Esophagus muscularis mucosa (tissue), 4 donors: ENCODE results near the gene SAFB.

Experiments used
- CTCF ChIP-seq, 3 experiments: fragments of 200-600 bp in 2 of 3; fragments of 450-650 bp in 1 of 3; sonication (generic) in 2 of 3; IDR thresholded peaks; one replicate each; pipeline ENCODE4 v1.5.1; 2017 to 2019; ENCODE audit warnings: antibody characterized with exemption in 3 of 3, mild to moderate bottlenecking in 2 of 3, moderate library complexity in 1 of 3
- EP300 ChIP-seq: sonication (generic); formaldehyde crosslinking; IDR thresholded peaks from one replicate; pipeline ENCODE4 v1.6.1; 2017; ENCODE audit warnings: antibody characterized with exemption
- POLR2A ChIP-seq: fragments of 450-650 bp; IDR thresholded peaks from one replicate; pipeline ENCODE4 v1.6.1; 2017; ENCODE audit warnings: antibody characterized with exemption, moderate library complexity, mild to moderate bottlenecking, low read depth
- POLR2AphosphoS5 ChIP-seq, 2 donors: sonication (generic); formaldehyde crosslinking; IDR thresholded peaks; one replicate each; pipeline ENCODE4 v1.6.1; 2017; ENCODE audit warnings: antibody characterized with exemption in 2 of 2

- TF ChIP-seq CTCF (IDR thresholded peaks at IDR 0.05): no peak
- no peak for TF ChIP-seq POLR2A
- TF ChIP-seq EP300: no peak
- no peak for TF ChIP-seq POLR2AphosphoS5 (IDR thresholded peaks at IDR 0.05)
Observed at GRCh38 chr19:5641171-5641570, 18.3 kb downstream of the SAFB start.
